CD4-positive, alpha-beta T cell treated with Interleukin-17A for 1 hour (primary cell): ENCODE results near the gene TRIO.

Experiments
- DNase-seq: peaks from one replicate; pipeline ENCODE4 v3.0.0-alpha.2; 2020

The TRIO gene

DNA sequence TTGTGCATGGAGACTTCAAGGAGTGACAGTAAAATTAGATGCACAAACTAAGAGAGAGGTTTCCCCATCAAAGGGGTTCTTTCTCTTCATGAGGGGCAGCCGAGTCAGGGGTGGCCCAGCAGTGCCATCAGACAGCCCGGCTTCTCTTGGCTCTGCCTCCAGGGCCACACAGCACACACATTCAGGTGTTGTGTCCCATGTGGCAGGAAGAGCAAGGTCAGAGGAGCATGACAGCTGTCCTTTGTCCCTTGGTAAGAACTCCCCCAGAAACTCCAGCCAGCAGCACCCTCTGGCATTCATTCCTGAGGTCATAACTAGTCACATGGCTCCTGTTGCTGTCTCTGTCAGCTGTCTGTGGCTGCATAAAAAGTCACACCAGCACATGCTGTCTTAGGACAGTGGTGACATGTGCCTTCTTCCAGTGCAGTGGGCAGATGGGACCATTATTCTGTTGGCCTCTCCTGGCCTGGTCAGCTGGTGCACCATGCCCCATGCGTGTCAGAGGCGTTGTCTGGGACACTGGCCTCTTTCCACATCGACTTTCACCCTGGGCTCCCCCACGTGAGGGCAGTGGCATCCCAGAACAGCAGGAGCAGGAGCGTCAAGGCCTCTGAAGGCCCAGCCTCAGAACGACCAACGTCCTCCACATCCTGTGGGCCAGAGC is 360.0 kb downstream of the TRIO start:
- no peak for DNase-seq

DNA sequence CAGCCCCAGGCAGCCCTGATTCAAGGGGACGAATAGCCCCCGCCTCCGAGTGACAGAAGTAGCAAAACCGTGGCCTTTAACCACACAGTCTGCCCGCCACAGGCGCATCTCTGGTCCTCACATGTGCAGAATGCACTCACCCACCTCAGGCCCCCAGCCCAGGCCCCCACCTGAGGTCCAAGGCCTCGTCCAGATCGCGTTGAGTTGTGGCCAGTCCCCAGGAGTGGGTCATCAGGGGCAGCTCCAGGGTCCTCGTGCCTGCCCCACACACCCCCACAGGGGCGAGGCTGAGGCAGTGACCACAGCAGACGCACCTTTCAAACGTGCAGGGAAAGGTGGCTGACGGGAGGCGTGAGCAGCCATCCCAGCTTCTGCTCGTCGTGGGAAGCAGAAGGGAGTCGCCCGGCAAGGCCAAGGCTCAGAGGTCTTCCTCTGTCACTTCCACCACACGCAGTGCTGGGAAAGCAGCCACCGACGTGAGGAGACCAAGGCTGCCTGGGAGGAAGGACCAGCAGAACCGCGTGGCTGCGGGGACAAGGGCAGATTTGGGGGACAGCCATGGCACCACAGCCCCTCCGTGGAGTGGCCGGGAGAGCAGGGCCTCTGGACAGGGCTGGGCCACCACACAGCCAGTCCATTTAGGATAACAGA is 360.7 kb downstream of the TRIO start:
- DNase-seq, result no peak

DNA sequence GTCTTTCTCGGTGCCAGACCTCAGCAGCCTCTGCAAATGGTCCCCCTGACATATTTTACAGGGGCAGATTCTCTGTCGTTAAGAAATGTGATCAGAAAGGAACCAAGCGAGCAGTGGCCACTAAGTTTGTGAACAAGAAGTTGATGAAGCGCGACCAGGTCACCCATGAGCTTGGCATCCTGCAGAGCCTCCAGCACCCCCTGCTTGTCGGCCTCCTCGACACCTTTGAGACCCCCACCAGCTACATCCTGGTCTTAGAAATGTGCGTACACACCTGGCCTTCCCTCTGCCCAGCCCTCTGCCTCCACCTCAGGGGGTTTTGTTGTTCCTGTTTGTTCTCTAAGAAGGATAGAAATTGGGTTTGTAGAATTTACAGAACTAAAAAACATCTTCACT is 361.2 kb downstream of the TRIO start:
- no peak for DNase-seq

DNA sequence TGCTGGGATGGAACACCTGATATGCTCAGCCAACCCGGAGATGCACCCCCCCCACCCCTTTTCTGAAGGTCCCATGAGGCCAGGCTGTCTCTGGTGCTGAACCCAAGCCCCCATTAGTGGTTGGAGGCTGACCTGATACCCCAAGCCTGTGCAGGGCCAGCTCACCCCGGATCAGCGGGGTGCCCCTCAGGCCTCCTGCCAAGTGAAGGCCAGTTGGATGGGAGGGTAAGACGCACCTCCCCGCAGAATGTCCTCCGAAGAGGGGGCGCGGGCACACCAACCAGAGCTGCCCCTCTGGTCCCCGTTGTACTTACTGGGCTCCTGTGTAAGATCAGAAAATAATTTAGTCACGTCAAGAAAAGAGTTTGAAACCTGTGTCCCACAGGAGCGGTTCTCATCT is 361.7 kb downstream of the TRIO start:
- DNase-seq, result no peak

DNA sequence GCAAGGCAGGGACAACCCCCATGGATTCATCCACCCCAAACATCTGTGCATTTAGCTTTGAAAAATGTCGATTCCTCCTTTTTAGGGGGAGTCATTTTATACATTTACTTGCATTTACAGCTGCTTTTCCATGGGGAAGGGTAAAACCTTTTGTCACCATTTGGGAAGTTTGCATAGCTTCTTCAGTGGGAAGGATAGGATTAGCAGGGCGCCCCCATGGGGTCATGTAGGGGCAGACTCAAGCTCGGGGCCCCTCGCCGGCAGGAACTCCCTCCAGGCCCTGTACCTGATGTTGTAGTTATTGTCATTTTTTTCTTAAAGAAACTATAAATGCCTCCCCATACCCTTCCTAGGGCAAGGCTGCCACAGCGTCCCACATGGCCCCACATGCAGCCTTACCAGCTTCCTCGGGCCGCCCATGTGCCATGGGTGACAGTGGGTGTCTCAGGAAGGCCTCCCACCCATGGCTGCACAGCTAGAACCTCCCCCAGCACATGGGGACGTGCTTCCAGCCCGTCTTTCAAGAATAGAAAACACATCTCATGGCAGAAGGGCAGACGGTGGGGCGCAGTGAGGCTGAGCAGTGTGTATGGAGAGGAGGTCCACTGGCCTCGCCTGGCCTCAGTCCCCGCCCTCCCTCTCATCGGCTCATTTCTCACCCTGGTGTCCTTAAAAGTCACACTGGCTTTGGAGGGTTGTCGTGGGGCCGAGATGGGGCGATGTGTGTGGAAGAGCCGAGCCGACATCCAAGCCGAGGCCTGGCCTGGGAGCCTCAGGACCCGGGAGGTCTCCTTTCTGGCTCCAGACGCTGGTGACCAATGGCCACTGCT is 362.4 kb downstream of the TRIO start:
- no peak for DNase-seq

DNA sequence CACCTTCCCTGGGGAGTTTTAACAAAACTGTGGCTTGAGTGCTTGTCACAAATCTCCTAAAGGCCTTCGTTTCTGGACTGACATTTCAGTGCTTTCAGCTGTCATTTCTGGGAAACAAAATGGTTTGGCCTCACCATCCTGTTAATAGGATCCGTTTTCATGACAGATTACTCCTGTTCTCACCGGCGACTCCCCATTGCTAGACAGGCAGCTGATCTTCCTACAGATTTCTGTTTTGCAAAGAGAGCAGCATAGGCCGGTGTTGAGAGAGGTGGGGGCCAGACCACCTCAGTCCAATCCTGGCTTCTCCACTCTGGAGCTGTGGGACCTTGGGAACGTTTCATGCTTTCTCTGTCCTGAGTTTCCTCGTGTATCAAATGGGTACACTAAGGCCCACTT is 363.0 kb downstream of the TRIO start:
- no peak for DNase-seq

DNA sequence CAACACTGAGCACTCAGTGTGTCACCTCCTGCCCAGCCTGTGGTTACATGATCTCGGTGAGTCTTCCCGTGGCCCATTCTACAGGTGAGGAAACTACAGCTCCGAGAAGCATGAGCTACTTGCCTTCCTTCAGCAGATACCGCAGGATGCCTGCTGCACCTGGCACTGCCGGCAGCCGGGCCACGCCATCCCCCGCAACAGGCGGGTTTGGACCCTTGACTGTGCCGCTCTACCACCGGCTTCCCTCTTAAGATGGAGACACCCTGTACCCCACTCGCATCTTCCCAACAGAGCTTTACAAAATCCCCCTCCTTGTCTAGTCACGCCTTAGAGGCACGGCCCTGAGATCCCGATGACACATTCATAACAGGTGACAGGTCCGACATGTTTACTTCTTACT is 363.5 kb downstream of the TRIO start:
- DNase-seq, result no peak

DNA sequence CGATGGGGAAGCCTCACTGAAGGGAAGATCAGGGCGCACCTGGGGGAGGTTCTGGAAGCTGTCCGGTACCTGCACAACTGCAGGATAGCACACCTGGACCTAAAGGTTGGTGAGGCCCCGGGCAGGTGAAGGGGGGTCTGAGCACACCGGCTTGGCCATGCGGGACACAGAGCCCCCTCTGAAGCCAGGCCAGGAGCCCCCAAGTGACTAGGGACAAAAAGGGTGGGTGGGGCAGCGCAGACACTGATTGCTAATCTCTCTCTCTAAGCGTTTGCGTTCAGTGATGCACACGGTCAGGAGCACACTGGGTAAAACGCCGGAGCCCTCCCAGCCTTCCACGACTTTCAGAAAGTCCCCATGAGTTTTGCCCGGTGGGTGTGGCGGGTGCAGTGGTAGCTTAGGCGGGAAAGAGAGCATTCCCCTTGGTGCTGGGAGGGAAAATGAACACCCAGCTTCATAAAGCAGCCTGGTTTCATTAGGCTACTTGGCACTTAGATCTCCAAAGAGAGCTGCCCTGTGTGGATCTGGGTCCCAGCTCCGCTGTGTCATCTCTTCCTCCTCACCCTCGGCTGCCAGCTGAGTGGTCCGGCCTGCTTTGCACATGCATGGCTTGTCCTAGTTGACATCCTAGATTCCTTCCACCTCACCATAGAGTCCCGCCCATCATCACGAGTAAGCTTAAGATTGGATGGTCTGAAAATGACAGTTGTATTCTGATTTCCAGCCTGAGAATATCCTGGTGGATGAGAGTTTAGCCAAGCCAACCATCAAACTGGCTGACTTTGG is 364.2 kb downstream of the TRIO start:
- no peak for DNase-seq

DNA sequence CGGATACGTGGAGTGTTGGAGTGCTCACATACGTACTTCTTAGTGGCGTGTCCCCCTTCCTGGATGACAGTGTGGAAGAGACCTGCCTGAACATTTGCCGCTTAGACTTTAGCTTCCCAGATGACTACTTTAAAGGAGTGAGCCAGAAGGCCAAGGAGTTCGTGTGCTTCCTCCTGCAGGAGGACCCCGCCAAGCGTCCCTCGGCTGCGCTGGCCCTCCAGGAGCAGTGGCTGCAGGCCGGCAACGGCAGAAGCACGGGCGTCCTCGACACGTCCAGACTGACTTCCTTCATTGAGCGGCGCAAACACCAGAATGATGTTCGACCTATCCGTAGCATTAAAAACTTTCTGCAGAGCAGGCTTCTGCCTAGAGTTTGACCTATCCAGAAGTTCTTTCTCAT is 364.9 kb downstream of the TRIO start:
- DNase-seq, result no peak

DNA sequence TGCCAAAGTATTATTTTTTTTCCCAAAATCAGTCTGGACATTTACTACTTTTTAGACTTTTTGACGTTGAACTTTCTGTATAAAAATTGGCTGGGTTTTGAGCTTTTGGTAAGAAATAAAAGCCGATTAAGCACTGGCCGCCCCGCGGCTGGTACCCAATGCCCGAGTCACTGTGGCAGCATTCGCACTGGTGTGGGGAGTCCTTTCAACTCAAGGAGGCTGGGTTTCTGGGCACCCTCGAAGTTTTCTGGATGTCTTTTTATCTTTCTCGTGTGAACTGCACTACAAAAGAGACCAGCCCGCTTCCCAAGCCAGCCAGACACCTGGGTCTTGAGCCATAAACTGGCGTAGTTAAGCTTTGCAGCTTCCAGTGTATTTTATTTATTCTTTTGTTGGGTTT is 366.4 kb downstream of the TRIO start:
- DNase-seq, result no peak

DNA sequence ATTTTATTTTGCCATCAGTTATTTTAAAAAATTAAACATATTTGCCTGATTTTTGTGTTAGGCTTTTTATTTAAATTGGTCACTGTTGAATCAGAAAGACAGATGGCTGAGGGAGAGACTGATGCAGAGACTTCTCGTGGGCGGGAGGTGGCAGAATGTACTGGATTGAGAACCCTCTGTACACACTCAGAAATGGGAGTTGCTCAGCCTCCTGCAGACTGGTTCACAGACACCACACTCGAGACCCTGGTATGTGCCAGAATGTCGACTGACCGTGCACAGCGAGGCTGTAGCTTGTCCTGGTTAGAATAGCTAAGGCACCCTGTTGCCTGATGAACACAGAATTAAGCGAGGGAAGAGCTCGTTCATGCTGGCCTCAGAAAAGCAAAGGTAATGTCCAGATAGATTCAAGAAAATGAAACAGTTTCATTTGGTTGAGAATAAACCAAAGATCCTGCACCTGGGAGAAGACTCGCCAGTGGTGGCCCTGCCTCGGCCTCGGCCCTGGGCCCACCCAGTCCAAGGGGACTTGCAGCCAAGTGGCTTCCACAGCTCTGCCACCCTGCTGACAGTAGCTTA is 367.1 kb downstream of the TRIO start:
- DNase-seq, result no peak

DNA sequence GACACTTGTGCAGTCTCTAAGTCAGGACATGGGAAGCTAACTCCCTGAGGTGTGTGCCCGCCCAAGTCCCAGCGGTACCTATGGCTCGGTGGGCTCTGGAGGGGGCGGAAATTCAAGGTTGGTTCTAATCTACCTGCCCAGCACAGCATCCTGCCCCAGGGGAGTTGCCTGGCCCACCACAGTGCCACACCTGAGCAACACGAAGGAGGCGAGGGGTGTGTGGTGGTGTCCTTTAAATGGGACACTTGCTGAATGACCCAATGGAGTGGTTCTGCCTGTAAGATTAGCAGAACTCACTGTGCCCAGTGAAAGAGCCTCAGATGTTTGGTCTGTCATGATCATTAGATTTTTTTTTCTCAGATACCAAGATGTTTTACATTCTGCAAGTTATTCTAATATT is 367.7 kb downstream of the TRIO start:
- no peak for DNase-seq

DNA sequence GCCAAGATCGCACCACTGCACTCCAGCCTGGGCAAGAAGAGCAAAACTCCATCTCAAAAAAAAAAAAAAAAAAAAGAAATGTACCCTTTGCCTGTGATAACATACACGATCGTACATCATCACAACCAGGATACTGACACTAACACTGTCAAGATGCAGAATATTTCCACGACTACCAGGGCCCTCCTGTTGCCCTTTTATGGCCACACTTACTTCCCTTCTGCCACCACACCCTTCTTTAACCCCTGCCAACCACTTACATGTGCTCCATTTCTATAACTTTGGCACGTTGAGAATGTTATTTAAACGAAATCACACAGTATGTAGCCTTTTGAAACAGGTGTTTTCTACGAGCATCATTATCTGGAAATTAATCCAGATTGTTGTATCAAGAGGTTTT is 369.4 kb downstream of the TRIO start:
- DNase-seq, result no peak

DNA sequence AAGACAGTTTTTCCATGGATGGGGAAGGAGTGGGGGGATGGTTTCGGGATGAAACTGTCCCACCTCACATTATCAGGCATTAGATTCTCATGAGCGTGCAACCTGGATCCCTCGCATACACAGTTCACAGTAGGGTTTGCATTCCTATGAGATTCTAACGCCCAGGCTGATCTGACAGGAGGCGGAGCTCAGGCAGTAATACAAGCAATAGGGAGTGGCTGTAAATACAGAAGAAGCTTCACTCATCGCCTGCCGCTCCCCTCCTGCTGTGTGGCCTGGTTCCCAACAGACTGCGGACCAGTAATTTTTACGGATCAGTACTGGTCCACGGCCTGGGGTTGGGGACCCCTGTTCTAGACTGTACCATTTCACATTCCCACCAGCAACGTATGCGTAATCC is 370.1 kb downstream of the TRIO start:
- no peak for DNase-seq

DNA sequence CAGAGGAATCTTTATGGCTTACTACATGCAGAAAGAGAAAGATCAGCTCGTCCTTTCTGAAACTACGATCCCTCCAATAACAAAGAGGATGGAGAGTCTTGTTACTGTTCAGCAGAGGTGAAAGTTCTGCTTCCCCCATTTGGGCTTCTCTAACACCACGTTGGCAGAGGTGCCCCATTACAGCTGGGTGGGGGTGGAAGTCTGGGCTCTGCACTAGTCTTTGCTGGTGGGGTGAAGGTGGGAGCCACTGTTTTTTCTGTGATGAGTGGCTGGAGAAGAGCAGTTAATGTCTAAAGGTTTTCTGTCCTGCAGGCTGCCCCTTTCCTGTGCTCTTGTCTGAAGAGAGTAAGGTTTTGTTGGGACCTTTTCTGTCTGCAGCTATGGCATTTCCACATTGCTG is 373.8 kb downstream of the TRIO start:
- no peak for DNase-seq

DNA sequence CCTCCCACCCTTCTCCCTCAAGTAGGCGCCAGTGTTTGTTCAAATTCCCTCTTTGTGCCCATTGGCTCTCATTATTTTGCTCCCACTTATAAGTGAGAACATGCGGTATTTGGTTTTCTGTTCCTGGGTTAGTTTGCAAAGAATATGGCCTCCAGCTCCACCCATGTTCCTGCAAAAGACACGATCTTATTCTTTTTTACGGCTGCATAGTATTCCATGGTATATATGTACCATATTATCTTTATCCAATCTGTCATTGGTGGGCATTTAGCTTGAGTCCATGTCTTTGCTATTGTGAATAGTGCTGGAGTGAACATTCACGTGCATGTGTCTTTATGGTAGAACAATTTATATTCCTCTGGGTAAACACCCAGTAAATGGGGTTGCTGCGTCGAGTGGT is 375.5 kb downstream of the TRIO start:
- DNase-seq, result no peak

DNA sequence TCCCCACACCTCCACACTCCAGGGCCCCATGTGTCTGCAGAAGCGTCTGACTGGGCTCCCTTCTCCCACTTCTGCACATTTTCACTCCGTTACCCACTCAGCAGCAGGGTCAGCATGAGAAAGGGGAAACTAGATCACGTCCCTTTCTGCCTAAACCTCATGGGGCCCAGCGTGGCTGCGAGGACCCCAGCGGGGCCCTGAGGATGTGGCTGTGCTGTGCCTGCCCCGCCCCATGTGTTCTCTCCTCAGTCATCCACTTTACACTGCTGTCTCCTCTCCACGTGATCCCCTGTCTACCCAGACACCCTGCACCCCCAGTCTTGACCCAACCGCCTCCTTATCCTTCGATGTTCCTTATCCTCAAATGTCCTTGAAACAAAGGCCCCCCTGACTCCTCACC is 378.6 kb downstream of the TRIO start:
- no peak for DNase-seq

DNA sequence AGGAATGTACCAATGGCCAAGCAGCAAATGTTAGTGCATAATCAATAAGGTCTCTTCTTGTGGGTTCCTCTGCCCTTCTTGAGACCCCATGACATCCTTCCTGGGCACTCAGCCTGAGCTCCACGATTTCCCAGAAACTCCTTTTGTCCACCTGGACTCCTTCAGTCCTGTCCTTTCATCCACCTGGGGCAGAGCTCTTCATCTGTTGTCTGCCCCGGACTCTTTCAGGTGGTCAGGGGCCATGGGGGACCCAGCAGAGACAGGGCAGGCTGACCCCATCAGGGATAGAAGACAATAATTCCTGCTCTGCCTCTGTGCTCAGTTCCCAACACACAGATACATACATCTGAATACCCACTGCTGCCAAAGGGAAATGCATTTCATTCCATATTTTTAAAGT is 379.6 kb downstream of the TRIO start:
- DNase-seq, result no peak

DNA sequence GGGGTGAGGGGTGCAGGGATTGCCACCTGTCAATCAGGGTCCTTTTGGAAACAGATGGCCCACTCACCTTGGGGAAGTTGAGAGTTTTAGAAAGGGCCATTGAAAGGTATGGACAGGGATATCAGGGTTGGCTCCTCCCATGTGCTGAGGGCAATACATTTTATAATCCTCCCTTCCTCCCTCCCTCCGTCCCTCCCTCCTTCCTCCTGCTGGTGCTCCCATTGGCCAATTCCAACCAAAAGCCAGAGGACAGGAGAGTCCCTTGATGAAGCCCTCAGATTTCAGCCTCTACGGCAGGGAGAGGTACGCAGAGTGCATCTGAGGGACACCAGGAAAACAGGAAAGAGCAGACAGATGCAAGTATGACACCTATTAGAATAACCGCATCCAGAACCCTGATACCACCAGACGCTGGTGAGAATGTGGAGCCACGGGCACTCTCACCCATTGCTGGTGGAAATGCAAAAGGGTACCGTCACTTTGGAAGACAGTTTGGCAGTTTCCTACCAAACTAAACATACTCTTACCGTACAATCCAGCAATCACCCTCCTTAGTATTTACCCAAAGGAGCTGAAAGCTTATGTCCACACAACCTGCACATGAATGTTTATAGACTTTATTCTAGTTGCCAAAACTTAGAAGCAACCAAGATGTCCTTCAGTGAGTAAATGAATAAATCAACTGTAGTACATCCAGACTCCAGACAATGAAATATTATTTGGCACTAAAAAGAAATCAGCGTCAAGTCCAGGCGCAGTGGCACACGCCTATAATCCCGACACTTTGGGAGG is 380.3 kb downstream of the TRIO start:
- DNase-seq, result no peak

DNA sequence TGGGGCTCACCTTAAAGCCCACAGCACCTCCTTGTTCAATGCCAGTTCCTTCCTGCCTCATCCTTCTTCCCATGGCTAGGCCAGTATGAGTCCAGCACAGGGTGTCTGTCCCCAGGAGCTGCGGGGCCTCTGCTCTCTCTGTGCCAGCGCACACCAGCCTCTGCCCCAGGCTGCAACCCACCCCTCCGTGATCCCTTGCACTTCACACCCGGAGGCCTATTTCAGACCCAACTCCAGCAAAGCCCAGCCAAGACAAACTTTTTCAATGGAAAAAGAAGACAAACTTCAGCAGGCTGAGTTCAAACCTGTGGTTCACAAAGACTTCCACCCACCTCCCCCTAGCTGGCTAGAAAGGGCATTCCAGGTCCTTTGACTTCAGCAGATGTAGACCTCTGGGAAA is 382.3 kb downstream of the TRIO start:
- DNase-seq, result no peak

DNA sequence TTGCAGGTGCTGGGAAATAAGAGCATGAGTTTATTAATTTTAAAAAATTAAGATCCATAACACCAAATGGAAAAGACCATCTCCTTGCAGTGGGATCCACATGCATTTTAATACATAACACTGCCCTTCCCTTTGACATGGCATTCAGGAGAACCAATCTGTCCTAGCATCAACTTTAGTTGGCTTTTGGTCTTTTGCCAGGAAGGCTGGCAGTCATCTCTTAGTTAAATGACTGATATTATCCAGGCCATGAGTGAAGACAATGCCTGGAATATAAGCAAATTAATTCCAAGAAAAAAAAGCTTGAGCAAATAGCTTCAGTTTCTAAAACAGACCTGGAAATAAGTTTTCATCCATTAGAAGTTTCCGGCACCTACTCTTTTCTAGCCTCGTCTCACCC is 383.4 kb downstream of the TRIO start:
- no peak for DNase-seq

DNA sequence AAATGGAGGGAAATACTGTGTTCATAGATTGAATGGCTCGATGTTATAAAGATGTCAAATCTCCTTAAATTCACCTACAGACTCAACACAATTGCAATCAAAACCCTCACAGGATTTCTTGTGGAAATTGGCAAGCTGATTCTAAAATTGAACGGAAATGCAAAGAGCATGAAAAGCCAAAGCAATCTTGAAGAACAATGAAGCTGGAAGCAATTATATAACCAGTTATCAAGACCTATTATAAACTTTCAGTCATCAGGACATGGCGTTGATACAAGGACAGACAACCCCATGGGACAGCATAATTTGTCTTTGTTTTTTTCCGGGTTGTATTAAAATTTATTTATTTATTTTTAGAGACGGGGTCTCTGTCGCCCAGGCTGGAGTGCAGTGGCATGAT is 385.0 kb downstream of the TRIO start:
- DNase-seq, result no peak
